Gastrocnemius medialis (tissue), 4 donors: ENCODE data around the gene RABGAP1L. TPM values are rescaled to one million over a fixed set of nuclear protein-coding genes. Genes with fewer than 3 reads are reported as not detected.
A peak's percentile ranks its signal among the peaks of the same experiment; 100 is the strongest.

Experiments used
- ATAC-seq, 2 donors: fragments of 150-250 bp; one replicate each; pipeline ENCODE4 v1.9.1; 2016
- DNase-seq, 2 donors: peaks; one replicate each; pipeline ENCODE4 v3.0.0-alpha.2; 2019
- H3K27ac ChIP-seq, 4 donors: fragments of 200-600 bp; sonication (generic); 1 replicate in 1 of 4; 2 replicates in 3 of 4; pipeline ENCODE4 v1.5.1; 2016 to 2018; ENCODE audit warnings: mild to moderate bottlenecking in 2 of 4, moderate library complexity in 1 of 4
- H3K27me3 ChIP-seq, 3 donors: fragments of 200-600 bp; sonication (generic) in 2 of 3; 1 replicate in 1 of 3; 2 replicates in 2 of 3; pipeline versions ENCODE4 v1.5.1 to v1.6.0; 2016 to 2019; ENCODE audit warnings: mild to moderate bottlenecking in 1 of 3, moderate library complexity in 1 of 3
- H3K36me3 ChIP-seq, 2 donors: fragments of 200-600 bp; sonication (generic) in 1 of 2; one replicate each; pipeline ENCODE4 v1.5.1; 2017 to 2018
- H3K4me1 ChIP-seq, 2 donors: fragments of 200-600 bp; sonication (generic) in 1 of 2; one replicate each; pipeline ENCODE4 v1.5.1; 2016 to 2017; ENCODE audit warnings: mild to moderate bottlenecking in 2 of 2
- H3K4me3 ChIP-seq, 4 donors: fragments of 200-600 bp; sonication (generic) in 3 of 4; 1 replicate in 1 of 4; 2 replicates in 3 of 4; pipeline ENCODE4 v1.5.1; 2016 to 2019; ENCODE audit warnings: mild to moderate bottlenecking in 2 of 4
- H3K9me3 ChIP-seq, 3 donors: fragments of 200-600 bp; sonication (generic) in 2 of 3; 1 replicate in 1 of 3; 2 replicates in 2 of 3; pipeline ENCODE4 v1.5.1; 2016 to 2019
- CTCF ChIP-seq, 5 experiments: fragments of 450-650 bp in 3 of 5; fragments of 200-600 bp in 2 of 5; sonication (generic) in 2 of 5; IDR thresholded peaks in 4 of 5; conservative IDR thresholded peaks in 1 of 5; 1 replicate in 4 of 5; 2 replicates in 1 of 5; pipeline ENCODE4 v1.5.1; 2016 to 2019; ENCODE audit warnings: antibody characterized with exemption in 5 of 5, mild to moderate bottlenecking in 3 of 5, moderate library complexity in 3 of 5
- POLR2A ChIP-seq, 2 donors: fragments of 450-650 bp; IDR thresholded peaks; one replicate each; pipeline ENCODE4 v1.6.1; 2017; ENCODE audit warnings: antibody characterized with exemption in 2 of 2, mild to moderate bottlenecking in 2 of 2, moderate library complexity in 2 of 2
- in situ Hi-C, 4 donors: fragments of 200-750 bp; cut with MboI; loops; one replicate each; pipeline versions ENCODE4 v1.15.0 to v1.8.0; 2017; ENCODE audit warnings: low sequenced_read_pairs in 4 of 4
- intact Hi-C: fragments of 100-400 bp; cut with DNase I; formaldehyde crosslinking; loops from one replicate; pipeline ENCODE4 v1.15.1; 2023; ENCODE audit warnings: low total_unique reads
- total RNA-seq, 4 donors: library from RNA; depleted of rRNA; stranded (reverse); fragments of >200 nt; gene quantifications; one replicate each; pipeline versions ENCODE4 v1.1.0 to v1.2.3, GENCODE V29; 2016

Gene RABGAP1L
- total RNA-seq, 4 donors from 2014 or later, result 8.8 to 22.2 (median 14.9) TPM

GRCh38 chr1:174200746-174201145 is 41.4 kb downstream of the RABGAP1L start:
- ATAC-seq (no peak), DNase-seq (no peak)
- TF ChIP-seq POLR2A (IDR thresholded peaks at IDR 0.05) (no peak), CTCF (IDR thresholded peaks at IDR 0.05 in 4 of 5, conservative IDR thresholded peaks at IDR 0.05 in 1 of 5) (no peak)
- Histone ChIP-seq H3K9me3 (no peaks in the 10 kb centered on the region), H3K4me3 (no peak overlapping the region), H3K27me3 (no peaks in the 10 kb centered on the region), H3K36me3 (no peaks in the 10 kb centered on the region), H3K27ac (no peak overlapping the region), H3K4me1 (peaks cover 2% of the 10 kb centered on the region in 2 donors)
- intact Hi-C loops, result no loop called here
- in situ Hi-C loops, result no loop called here

GRCh38 chr1:174204697-174205308 is 45.5 kb downstream of the RABGAP1L start:
- ATAC-seq (no peak), DNase-seq (no peak)
- in situ Hi-C loops (no loop called here), intact Hi-C loops (no loop called here)
- no peak overlapping the region for H3K4me3 ChIP-seq
- H3K9me3 ChIP-seq, result no peaks in the 10 kb centered on the region
- H3K27ac ChIP-seq, result no peak overlapping the region
- TF ChIP-seq CTCF (IDR thresholded peaks at IDR 0.05 in 4 of 5, conservative IDR thresholded peaks at IDR 0.05 in 1 of 5) (no peak), POLR2A (IDR thresholded peaks at IDR 0.05) (no peak)
- no peaks in the 10 kb centered on the region for H3K36me3 ChIP-seq
- no peaks in the 10 kb centered on the region for H3K27me3 ChIP-seq
- peaks cover 7 to 22% of the 10 kb centered on the region in 2 donors for H3K4me1 ChIP-seq

- in situ Hi-C loops, result no loop called here
- peak; percentile 97 to 98 for ATAC-seq
- Histone ChIP-seq H3K36me3 (no peaks in the 10 kb centered on the region), H3K9me3 (no peaks in the 10 kb centered on the region), H3K4me1 (peaks cover 7 to 22% of the 10 kb centered on the region in 2 donors), H3K27ac (peak overlapping the region in 2 of 4 donors; percentile 32 to 58), H3K27me3 (no peaks in the 10 kb centered on the region), H3K4me3 (peak overlapping the region in 1 of 4 donors; percentile 10)
- intact Hi-C loops, result no loop called here
- peak in 1 of 2 donors; percentile 29 for DNase-seq
- TF ChIP-seq CTCF (IDR thresholded peaks at IDR 0.05 in 4 of 5, conservative IDR thresholded peaks at IDR 0.05 in 1 of 5) (no peak), POLR2A (IDR thresholded peaks at IDR 0.05) (no peak)
Observed at GRCh38 chr1:174206148-174206836, 47.0 kb downstream of the RABGAP1L start.

- intact Hi-C loops, result no loop called here
- Histone ChIP-seq H3K4me3 (no peak overlapping the region), H3K9me3 (no peaks in the 10 kb centered on the region), H3K36me3 (no peaks in the 10 kb centered on the region), H3K27ac (no peak overlapping the region), H3K27me3 (no peaks in the 10 kb centered on the region), H3K4me1 (peaks cover 7 to 22% of the 10 kb centered on the region in 2 donors)
- ATAC-seq (no peak), DNase-seq (no peak)
- no peak for TF ChIP-seq POLR2A (IDR thresholded peaks at IDR 0.05)
- TF ChIP-seq CTCF (IDR thresholded peaks at IDR 0.05 in 4 of 5, conservative IDR thresholded peaks at IDR 0.05 in 1 of 5), result no peak
- in situ Hi-C loops, result no loop called here
Observed at GRCh38 chr1:174209347-174210187, 50.2 kb downstream of the RABGAP1L start.
